Measurements from ENCODE around the gene TNNC2.
A peak's percentile ranks its signal among the peaks of the same experiment; 100 is the strongest.
"Not testable (repeated sequence)": the region's sequence is repeated elsewhere in the genome, so short reads cannot be mapped to it uniquely, and the experiment has no call there.

Gene TNNC2

DNA sequence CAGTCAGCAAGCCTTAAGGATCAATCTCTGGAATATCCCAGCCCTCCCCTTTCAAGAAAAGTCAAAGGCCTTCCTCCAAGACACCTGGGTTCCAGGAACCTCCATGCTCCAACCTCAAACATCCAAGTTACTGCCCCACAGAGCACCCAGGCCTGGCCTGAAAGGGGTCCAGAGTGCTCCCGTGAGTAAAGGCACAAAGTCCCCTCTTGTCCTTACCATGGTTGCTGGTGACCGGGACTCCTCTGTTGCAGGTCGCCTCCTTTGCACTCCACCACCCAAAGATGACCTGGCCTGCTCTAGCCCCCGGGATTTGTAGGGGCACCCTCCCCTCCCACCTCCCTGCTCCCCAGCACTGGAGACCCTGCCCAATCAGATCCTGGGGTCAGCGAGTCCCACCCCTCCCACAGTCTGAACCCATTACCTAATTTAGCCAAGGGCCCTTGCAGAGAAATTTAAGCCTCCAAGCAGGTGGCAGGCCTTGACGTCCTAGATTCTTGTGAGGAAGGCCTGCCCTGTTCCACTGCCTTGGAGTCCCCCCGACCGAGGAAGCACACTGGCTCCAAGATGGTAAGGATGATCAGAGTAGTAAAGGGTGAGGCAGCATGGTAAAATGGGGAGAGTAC, at the start of gene TNNC2:
Gene TNNC2 (minus strand): TSS at position 283 of the 623 bp plus-strand sequence. CDS start 64 bp downstream, at position 219.
- DNase-seq, result no peak

DNA sequence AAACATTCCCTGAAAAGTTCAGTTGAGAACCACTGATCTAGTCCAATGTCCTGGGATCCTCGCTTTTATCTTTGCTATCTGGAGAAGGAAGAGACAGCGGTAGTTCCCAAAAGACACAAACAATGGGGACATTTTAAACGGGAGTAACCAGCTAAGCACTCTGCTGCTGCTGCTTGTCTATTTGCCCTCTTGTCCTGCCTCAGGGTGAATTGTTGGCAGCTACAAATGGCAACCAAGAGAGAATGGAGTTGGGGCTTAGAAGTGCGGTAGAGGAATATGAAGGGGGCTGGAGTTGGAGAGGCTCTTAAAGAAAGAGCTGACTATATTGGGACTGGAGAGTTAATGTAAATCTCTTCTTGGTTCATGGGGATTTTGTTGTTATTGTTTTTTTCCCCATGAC, 47.5 kb upstream of the TNNC2 start:
- DNase-seq, result no peak

DNA sequence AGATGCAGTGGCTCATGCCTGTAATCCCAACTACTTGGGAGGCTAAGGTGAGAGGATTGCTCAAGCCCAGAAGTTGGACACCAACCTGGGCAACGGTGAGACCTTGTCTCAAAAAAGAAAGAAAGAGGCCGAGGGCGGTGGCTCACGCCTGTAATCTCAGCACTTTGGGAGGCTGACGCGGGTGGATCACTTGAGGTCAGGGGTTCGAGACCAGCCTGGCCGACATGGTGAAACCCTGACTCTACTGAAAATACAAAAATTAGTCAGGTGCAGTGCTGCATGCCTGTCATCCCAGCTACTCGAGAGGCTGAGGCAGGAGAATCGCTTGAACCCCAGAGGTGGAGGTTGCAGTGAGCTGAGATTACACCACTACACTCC, 47.0 kb upstream of the TNNC2 start:
- not testable (repeated sequence) for DNase-seq

DNA sequence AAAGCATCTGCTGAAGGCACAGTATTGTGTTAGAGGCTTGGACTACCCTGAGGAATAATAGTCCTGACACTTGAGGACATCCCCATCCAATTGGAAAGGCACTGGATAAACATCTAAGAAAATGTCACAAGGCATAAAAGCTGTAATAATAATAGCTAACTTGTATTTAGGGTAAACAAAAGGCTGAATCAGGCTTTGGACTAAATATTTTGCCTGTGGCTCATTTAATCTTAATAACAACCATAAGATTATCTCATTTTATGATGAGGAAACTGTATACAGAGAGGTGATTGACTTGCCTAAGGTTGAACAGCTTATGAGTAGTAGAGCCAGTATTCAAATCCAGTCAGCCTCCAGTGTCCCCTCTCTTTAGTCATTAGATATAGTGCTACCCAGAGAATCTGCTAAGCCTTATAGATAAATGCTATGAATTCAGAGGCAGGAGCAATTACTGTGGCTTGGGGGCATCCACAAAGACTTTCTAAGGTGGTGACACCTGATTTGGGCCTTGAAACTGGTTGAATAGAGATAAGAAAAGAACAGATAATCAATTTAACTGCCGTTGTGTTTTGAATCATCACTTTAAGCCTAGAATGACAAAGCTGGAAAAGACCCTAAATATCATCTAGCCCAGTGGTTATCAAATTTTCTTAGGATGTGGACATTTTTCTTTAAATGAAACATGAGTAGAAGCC, 46.4 kb upstream of the TNNC2 start:
- no peak for DNase-seq

DNA sequence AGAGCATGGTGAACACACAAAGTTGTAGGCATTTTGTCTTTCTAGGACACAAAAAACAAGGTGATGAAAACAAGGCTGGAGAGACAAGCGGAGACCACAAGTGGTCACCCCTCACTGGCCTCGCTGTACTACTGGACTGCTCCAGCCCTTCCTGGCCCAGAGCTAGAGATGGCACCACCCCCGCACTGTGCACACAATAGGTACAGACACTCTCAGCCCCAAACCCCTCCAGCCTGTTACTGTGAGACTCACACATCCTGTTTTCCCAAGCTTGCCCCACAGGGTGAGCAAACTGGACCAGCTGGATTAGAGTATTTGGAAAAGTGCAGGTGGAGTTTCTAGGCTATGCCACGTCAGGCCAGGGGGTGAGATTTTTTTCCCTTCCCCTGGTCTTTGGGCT, 45.5 kb upstream of the TNNC2 start:
- DNase-seq, result no peak

DNA sequence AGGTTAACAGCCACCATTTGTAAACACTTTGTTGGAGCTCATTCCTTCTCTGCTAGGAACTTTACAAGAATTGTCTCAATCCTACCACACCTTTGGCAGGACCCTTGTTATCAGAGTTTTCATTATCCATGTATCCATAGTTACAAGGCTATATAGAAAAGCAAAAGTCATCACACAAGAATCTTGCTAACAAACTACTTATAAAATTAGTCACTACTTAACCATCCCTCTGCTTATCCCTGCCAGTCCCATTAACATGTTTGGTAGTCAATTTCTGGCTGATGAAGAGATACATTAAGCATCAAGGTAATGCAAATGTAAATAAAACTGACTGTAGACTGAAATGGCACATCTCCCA, 40.7 kb upstream of the TNNC2 start:
- DNase-seq, result no peak

DNA sequence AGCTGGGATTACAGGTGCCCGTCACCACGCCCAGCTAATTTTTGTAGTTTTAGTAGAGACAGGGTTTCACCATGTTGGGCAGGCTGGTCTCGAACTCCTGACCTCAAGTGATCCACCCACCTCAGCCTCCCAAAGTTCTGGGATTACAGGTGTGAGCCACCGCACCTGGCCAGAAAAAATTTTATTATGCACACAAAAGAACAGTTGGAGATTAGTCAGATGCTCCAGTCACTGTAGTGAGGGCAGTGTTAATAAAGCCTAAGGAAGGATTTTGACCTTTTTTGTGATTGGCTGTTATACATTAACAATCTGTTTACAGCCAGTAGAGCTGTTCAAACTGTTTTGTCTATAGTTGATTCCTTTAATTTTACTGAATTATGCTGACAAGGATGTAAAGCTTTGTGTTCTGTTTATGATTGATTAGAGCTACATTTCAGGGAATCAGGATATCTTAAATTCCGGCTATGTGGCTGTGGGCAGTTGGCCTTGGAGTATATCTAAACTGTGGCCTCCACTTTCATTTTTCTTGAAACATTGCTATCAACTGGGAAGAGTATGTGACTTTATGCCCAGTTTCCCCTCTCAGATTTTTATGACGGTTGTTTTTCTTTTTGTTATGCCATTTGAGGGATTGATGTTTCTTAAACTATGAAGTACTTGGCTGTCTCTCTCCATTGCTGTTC, 40.2 kb upstream of the TNNC2 start:
- no peak for DNase-seq

DNA sequence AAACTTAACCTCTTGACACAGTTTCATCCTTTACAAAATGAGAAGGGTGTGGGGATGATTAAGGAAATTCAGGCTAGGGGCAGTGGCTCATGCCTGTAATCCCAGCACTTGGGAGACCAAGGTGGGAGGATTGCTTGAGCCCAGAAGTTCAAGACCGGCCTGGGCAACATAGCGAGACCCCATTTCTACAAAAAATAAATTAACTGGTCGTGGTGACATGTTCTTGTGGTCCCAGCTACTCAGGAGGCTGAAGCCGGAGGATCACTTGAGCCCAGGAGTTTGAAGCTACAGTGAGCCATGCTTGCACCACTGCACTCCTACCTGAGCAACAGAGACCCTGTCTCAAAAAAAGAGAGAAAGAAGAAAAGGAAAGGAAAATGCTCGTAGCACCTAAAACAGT, 39.3 kb upstream of the TNNC2 start:
- no peak for DNase-seq

DNA sequence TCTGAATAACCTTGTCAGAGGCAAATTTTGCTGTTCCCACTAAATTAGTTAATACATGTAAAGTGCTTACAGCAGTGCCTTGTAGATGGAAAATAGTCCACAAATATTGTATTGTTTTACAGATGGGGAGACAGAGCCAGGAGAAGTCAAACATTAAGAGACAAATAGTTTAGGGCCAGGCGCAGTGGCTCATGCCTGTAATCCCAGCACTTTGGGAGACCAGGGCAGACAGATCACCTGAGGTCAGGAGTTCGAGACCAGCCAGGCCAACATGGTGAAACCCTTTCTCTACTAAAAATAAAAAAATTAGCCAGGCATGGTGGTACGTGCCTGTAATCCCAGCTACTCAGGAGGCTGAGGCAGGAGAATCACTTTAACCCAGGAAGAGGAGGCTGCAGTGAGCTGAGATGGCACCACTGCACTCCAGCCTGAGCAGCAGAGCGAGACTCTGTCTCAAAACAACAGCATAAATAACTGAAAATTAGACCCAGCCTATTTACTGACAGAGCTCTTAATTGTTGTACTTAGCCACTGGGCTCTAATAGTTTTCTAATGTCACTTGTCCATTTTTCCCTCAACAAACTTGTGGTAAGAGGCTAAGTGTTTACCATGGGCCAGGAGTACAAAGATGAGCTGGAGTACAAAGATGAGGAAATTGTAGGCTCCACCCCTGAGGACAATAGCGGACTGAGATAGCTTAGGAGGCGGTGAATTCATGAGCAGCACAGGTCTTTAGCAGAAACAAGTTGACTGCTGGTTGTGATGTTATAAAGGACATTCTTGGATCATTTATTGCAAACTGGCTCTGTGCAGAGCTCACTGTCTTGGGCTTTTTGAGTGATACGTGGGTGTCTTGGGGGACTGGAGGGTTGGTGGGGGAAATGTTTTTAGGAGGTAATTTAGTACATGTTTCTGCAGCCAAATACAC, 36.7 kb upstream of the TNNC2 start:
- DNase-seq, result no peak

DNA sequence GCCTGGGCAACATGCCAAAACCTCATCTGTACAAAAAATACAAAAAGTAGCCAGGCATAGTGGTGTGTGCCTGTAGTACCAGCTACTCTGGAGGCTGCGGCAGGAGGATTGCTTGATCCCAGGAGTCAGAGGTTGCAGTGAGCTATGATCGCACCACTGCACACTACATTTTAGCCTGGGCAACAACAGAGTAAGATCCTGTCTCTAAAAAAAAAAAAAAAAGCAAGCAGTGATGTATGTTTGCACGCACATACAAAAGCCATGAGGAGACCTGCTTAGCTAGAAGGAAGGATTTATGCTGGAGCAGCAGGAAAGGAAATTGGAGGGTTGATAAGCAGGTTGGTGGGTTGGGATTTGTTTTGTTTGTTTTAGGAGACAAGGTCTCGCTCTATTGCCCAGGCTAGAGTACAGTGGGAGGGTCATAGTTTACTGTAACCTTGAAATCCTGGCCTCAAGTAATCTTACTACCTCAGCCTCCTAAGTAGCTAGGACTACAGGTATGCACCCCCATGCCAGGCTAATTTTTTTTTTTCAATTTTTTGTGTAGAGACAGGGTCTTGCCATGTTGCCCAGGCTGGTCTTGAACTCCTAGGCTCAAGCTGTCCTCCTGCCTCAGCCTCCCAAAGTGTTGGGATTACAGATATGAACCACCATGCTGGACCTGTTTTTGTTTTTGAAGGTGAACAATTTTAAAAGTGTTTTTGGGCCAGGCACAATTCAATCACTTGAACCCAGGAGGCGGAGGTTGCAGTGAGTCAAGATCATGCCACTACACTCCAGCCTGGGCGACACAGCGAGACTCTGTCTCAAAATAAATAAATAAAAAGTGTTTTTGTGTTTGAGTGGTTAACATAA, 34.3 kb upstream of the TNNC2 start:
- DNase-seq, result no peak

DNA sequence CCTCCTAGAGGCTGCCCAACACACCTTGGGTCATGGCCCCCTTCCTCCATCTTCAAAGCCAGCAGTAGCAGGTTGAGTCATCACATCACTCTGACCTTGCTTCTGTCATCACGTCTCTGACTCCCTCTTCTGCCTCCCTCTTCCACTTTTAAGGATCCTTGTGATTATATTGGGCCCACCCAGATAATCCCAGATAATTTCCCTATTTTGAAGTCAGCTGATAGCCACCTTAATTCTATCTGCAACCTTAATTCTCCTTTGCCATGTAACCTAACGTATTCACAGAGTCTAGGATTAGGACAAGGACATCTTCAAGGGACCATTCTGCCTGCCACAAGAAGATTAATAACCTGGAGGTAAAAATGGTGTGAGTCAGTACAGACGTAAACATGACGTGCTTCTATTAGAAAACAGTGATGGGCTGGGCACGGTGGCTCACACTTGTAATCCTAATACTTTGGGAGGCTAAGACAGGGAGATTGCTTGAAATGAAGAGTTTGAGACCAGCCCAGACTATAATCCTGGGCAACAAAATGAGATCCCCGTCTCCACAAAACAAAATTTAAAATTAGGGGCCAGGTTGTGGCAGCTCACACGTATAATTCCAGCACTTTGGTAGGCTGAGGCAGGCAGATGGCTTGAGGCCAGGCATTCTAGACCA, 33.6 kb upstream of the TNNC2 start:
- no peak for DNase-seq

DNA sequence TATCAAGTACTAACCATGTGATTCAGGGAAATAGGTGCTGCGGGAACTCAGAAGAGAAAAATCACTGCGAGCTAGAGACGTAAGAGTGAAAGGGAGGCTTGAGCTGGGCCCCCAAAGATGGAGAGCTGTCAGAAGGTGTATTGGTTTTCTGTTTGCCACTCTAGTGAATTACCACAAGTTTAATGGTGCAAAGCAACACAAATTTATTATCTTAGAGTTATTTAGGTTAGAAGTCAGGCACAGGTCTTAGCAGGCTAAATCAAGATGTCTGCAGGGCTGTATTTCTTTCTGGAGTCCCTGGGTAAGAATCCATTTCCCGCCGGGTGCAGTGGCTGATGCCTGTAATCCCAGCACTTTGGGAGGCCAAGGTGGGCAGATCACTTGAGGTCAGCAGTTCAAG, 32.8 kb upstream of the TNNC2 start:
- no peak for DNase-seq

DNA sequence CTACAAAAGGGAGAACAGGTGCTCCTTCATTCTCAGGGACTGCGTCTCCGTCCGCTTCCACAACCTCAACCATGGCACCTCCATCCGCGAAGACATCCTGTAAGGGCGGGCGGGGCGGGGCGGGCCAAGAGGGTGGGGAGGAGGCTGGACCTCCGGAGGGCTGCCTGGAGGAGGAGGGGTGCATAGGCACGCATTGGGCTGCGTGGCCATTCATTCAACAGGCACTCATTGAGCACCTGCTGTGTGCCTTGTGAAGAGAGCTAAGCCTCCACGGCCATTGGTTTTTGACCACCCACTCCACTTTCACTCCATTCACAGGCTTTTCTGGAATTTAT, 30.7 kb upstream of the TNNC2 start:
- no peak for DNase-seq

DNA sequence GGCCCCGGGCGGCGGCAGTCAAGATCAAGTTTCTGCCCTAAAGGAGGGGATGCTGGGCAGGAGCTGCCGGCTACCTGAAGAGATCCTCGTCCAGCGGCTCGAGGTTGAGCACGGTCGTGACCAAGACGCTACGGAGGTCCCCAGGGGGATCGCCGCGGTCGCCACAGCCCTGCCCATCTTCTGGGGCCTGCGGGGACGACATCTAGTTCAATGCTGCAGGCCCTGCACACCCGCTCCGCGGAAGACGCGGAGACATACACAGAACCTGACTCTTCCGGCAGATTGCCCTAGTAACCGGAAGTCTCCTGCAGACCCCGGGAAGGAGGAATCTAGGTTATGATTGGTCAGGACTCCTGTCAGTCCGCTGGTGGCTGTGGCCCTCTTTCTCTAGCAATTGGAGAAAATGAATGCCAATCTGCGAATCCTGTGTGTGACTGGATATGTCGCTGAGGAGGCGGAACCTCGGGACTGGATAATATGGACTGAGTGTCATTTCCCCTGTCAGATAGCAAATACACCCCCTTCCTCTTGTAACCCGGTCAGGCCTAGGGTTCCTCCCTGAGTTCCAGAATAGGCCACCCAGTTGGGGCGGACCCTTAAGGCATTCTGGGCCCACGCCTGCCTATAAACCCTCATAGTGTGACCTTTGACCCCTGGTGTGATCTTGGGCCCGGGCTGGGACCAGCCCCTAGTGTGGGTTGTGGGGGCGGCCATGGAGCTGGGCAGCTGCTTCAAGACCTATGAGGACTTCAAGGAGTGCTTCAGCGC, 30.2 kb upstream of the TNNC2 start, which contains the start of the genes ACOT8 and ZSWIM3:
Gene ACOT8 (minus strand): TSS at position 279 of the 768 bp plus-strand sequence. CDS start 77 bp downstream, at position 202.
Gene ZSWIM3 (plus strand): TSS at position 501 of the 768 bp plus-strand sequence. CDS start 212 bp downstream, at position 713.
- peak; percentile 87 to 90 for DNase-seq

DNA sequence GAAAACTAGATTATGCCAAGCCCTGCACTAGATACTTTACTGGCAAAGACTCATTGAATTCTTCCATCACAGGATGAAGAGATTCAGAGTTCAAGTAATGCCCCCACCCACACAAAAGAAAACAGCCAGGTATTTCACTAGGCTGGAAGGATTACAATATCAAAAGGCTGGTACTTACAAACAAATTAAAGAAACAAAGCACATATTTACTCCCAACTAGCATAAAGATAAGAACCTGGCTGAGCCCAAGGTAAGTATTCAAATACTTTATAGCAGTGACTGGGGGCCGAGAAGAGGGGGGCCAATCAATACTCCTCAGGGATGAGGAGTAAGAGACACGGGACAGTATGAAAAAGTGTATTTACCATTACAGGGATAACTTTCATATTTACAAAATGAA, 26.4 kb upstream of the TNNC2 start:
- DNase-seq, result no peak

DNA sequence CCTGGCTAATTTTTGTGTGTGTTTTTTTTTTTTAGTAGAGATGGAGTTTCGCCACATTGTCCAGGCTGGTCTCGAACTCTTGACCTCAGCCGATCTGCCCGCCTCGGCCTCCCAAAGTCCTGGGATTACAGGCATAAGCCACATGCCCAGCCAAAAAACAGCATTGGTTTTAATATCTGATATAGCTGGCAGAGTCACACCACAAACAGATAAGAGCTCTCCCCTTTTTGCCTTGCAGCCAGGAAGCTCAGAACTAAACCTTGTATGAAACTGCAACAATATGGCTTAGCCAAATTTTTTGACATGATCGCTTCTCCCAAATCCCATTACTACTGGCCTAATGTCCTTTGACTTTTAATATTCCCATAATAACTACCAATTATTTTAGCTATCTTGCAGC, 25.2 kb upstream of the TNNC2 start:
- DNase-seq, result no peak

DNA sequence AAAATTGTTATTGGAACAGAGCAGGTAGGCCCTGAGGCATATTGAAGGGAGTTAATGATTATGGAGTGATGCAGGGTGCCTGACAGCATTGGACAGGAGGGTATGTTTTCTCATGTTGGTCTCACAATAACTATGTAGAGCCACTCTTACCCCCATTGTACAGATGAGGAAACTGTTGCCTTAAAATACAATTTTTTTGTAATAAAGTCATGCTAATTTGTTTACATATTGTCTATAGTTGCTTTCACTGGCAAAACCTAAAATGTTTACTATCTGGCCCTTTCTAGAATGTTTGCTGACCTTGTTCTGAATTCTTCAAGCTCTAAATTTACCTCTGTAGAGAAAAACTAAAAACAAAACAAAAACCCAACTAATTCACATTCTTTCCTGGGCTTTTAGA, 24.4 kb upstream of the TNNC2 start:
- no peak for DNase-seq

DNA sequence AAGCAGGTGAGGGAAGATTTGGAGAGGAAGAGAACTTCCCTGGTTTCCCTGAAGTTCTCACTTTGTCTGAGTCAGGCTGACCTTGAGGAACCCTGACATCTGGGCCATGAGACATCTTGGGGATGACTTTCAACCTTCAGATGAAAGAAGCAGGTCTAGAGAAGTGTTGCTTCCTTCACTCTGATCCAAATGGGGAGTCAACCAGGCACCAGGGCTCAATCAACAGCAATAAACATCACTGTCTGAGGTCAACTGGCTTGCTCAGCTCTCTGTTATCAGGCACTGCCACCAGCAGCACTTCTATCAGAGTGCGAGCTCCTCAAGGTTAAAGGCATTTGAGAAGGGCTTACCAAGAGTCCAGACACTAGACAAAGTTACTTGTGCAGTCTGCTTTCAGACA, 23.8 kb upstream of the TNNC2 start:
- no peak for DNase-seq

DNA sequence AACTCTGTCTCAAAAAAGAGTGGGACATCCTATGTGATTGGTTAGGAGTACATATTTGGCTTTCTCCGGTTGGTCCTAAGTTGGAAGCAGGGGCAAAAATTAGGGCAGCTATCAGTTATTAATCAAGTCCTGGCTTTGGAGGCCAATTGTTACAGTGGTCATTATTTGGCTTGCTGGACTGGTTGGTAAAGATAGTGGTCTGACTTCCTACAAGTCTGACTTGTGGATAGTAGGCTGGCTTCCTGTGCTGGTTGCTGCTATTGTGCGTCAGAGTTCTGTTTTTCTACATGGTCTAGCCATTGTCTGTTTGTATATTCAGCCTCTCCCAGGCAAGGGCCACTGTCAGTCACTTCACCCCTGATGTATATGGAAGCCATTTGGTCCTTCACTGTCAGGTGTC, 23.1 kb upstream of the TNNC2 start:
- DNase-seq, result no peak

DNA sequence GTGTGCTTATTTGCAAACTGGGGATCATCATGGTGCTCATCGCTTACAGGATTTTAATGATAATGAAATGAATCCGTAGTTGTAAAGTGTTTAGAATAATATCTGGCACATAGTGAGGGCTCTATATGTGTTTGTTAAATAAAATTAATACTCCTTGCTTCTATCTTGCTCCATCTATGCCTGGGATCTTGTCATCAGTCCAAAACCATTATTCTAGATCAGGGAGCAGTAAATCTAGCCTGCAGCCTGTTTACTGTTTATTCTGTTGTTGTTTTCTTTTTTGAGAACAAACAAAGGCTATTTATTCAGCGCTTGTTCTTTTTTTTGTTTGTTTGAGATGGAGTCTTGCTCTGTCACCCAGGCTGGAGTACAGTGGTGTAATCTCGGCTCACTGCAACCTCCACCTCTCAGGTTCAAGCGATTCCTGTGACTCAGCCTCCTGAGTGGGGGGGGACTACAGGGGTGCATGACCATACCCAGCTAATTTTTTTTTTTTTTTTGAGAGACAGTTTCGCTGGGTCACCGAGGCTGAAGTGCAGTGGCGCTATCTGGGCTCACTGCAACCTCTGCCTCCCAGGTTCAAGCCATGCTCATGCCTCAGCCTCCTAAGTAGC, 22.0 kb upstream of the TNNC2 start:
- DNase-seq, result no peak
